SK-N-DZ (cell line): ENCODE measurements around the gene PGAM5.
"Not testable (repeated sequence)": the region's sequence is repeated elsewhere in the genome, so short reads cannot be mapped to it uniquely, and the experiment has no call there.

Experiments
- DNase-seq: peaks from one replicate; pipeline ENCODE4 v3.0.0-alpha.2; 2015; ENCODE audit warnings: low spot score
- small RNA-seq, 2 experiments: library from RNA; depleted of rRNA; stranded (forward); fragments of <200 nt; gene quantifications; one replicate each; pipeline ENCODE3, GENCODE V24; 2014

PGAM5 gene

DNA sequence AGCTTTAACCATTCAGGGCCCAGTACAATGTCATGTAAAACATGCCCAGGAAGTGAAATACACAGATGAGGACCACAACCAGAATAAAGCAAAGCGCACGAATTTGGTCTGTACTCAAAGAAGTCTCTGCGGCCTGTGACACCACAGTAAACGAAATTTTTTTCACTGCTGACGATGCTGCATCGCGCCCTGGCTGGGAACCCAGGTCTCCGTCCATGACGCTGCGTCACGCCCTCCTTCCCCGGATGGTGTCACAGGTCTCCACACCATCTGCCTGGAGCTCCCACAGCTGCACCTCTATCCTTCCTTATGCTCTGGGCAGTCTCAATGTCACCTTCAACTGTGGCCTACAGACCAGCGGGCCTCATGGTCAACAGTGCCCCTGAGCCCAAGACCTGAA lies 33.2 kb downstream of the PGAM5 start:
- no peak for DNase-seq

DNA sequence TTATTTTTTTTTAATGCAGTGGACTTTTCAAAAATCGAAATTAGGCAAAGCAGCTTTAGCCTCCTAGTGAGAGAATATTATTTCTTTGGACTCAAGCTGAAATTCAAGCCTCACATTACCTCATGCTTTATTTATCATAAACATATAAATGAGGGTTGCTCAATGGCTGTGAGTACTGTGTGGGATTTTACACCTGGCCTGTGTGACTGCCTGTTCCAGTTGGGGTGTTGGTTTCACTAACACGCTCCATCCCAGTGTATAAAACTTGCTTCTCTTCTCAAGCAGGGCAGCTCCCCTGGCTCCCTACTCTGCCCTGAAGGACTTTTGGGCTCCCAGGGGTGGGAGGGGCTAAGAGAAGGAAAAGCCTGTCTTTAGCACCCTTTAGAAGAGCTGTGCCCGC lies 36.0 kb downstream of the PGAM5 start:
- no peak for DNase-seq

- no peak for DNase-seq
These were observed 36.8 kb downstream of the PGAM5 start for GRCh38 chr12:132747395-132747794.

GRCh38 chr12:132747896-132748295 lies 37.3 kb downstream of the PGAM5 start:
- DNase-seq: no peak

GRCh38 chr12:132748319-132748718 lies 37.7 kb downstream of the PGAM5 start:
- DNase-seq: no peak

- not testable (repeated sequence) for DNase-seq
These were observed 43.0 kb downstream of the PGAM5 start for GRCh38 chr12:132753670-132754069.

- DNase-seq: no peak
These were observed 43.7 kb downstream of the PGAM5 start for GRCh38 chr12:132754160-132754932.

GRCh38 chr12:132758825-132759224 lies 48.2 kb downstream of the PGAM5 start:
- DNase-seq: not testable (repeated sequence)

GRCh38 chr12:132759359-132759758 lies 48.7 kb downstream of the PGAM5 start:
- no peak for DNase-seq

DNA sequence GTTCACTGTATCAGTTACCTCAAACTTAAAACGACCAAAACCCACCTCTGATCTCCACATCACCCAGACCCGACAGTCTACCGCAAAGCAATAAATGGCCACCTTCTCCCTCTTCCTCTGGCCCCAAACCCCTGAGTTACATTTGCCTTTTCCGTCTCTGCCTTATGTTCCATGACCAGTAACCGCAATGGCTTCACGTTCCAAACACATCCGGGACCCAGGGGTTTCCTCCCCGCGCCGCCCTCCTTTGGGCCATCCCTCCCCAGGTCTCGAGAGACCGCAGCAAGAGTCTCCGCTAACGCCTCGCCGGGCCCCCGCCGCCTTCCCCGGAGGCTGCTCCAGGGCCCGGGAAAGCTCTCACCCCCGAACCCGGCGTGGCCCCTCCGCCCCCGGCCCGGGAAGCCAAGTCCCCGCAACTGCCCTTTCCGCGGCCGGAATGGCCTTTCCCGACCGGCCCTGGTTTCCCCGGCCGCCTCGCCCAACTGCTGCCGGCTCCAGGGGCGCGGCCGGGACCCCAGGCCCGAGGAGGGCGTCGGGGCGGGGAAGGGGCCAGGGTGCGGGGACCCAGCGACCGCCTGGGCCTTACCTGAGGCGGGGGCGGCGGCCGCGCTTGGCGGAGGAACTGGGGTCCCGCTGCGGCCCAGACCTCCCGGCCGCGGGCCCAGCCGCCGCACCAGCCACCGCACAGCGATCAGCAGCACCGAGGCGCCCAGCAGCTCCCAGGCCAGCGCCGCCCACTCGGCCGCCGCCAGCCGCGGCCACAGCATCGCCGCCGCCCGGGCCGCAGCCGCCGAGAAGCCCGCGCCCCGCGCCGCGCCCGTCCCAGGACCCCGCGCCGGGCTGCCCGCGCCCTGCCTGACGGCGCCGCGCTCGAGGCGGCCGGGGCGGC lies 50.6 kb downstream of the PGAM5 start, which contains the start of gene ANKLE2:
Gene ANKLE2, minus strand, starts transcription at position 801 of the 889 bp plus-strand sequence. Its CDS starts 34 bp downstream, at position 767.
- peak; percentile 35 for DNase-seq

DNA sequence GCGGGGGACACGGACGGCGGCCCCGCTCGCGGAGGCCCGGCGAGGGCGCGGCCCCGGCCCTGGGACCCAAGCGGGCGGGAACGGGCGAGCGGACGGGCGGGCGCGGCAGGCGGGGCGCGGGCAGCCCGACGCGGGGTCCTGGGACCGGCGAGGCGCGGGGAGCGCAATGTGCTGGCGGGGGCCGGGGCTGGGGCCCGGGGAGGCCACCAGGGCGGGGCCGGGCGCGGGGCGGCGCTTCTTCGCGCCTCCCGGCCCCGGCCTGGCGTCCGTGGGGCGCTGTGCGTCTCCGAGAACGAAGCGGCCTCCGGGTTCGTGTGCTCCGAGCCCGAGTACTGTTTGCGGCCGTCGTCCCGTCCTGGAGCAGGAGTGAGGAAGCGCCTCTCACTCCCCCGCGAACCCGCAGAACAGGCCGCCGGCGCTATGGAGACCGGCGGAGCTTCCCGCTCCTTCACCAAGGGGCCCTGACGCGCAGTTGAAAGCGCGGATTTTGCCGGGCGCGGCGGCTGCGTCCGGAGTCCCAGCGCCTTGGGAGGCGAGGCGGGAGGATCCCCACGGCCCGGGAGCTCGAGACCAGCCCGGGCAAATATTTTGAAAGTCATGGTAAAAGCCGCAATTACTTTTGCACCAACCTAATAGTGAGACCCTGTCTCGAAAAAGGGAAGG lies 51.4 kb downstream of the PGAM5 start:
- DNase-seq: peak; percentile 90

- DNase-seq: no peak
These were observed 53.6 kb downstream of the PGAM5 start for GRCh38 chr12:132764231-132764630.

GRCh38 chr12:132765361-132765760 lies 54.7 kb downstream of the PGAM5 start:
- no peak for DNase-seq

DNA sequence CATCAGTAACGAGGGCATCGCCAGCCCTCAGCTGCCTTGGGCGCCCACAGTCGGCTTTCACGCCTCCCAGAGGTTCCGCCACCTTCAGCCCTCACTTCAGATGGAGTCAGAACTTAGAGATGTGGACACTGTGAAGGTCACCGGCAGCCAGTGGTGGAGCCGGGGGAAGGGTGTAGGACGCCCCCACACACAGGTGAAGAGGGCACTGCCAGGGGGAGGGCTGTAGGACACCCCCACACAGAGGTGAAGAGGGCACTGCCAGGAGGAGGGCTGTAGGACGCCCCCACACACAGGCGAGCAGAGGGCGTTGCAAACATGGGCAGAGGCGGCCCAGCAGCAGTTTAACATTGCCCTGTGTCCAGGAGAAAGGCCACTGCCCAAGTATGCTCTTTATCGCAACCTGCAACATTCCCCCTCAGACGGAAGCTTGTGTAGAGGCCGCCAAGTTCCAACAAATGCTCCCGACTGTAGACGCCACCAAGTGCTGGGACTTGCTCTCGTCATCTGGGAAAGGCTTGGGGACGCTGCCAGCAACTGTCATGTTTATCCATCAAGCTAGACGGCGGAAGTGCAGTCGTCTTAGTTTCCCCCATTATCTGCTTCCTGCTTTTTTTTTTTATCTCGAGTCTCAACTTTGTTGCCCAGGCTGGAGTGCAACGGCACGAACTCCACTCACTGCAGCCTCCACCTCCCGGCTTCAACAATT lies 55.9 kb downstream of the PGAM5 start:
- DNase-seq: no peak

DNA sequence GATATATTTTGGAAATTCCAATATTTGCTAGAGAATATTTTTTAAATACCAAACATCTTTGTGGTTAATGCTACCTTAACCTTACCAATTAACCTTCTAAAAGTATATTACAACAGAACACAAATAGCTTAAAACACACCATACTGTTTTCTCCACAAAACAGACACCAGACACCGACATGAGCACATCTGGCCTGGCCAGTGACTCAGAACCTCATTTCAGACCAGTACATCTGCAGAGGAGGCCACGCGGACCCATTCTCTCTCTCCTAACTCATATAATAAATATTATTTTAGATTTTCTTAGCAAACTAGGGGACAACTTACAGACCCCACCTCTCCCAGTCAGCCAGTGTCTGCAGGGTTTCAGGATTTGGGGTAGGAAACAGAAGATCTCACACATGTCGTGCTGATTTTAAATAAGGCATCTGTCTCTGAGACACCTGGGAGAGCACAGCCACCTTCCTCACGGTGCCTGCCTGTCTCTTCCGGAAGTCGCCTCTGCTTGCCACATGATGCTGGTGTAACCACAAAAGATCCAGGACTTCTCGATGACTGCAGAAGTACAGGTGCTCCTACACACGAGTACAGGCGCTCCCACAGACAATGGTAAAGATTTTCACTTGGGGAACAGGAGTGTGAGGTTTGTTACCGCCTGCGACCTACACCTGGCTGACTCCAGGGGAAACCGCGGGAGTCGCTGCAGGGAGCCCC lies 60.6 kb downstream of the PGAM5 start:
- DNase-seq: no peak

Small RNA genes within 50 kb of the gene (small RNA-seq; reads per million reads assigned to genes)
- 0.03 to 0.04 reads per million in 2 experiments for gene RNA5SP379
